ENCODE results near the gene HIVEP3.

The HIVEP3 gene

GRCh38 chr1:41476807-41477361, 441.8 kb downstream of the HIVEP3 start:
- H4K20me1 ChIP-seq (ENCODE audit: insufficient read depth), result no peaks in the 10 kb centered on the region
- no peak for TF ChIP-seq CTCF (conservative IDR thresholded peaks at IDR 0.05; ENCODE audit: low read depth, low read length)
- no peaks in the 10 kb centered on the region for H3K79me2 ChIP-seq (ENCODE audit: insufficient read depth, low read depth)
- no peak overlapping the region for H3K4me2 ChIP-seq
- H2AFZ ChIP-seq (ENCODE audit: low read depth), result no peak overlapping the region
- H3K9ac ChIP-seq, result no peak overlapping the region
- H3K27me3 ChIP-seq (ENCODE audit: insufficient read depth, low read depth), result no peaks in the 10 kb centered on the region
- H3K4me3 ChIP-seq (IDR thresholded peaks at IDR 0.05; ENCODE audit: insufficient read depth, low read depth, low read length), result no peak overlapping the region
- no peaks in the 10 kb centered on the region for H3K36me3 ChIP-seq (ENCODE audit: insufficient read depth)
- no peak overlapping the region for H3K27ac ChIP-seq
- H3K4me1 ChIP-seq (ENCODE audit: low read depth, poor library complexity, severe bottlenecking), result peaks cover 28% of the 10 kb centered on the region

GRCh38 chr1:41475859-41476567, 442.7 kb downstream of the HIVEP3 start:
- Histone ChIP-seq H3K79me2 (ENCODE audit: insufficient read depth, low read depth) (no peaks in the 10 kb centered on the region), H2AFZ (ENCODE audit: low read depth) (no peak overlapping the region), H3K4me1 (ENCODE audit: low read depth, poor library complexity, severe bottlenecking) (peaks cover 19% of the 10 kb centered on the region), H3K4me2 (no peak overlapping the region), H3K4me3 (IDR thresholded peaks at IDR 0.05; ENCODE audit: insufficient read depth, low read depth, low read length) (no peak overlapping the region), H3K27me3 (ENCODE audit: insufficient read depth, low read depth) (no peaks in the 10 kb centered on the region), H3K9ac (no peak overlapping the region), H4K20me1 (ENCODE audit: insufficient read depth) (no peaks in the 10 kb centered on the region), H3K36me3 (ENCODE audit: insufficient read depth) (no peaks in the 10 kb centered on the region), H3K27ac (no peak overlapping the region)
- no peak for TF ChIP-seq CTCF (conservative IDR thresholded peaks at IDR 0.05; ENCODE audit: low read depth, low read length)

- Histone ChIP-seq H3K79me2 (ENCODE audit: insufficient read depth, low read depth) (no peaks in the 10 kb centered on the region), H3K27ac (no peak overlapping the region), H3K4me3 (IDR thresholded peaks at IDR 0.05; ENCODE audit: insufficient read depth, low read depth, low read length) (no peak overlapping the region), H2AFZ (ENCODE audit: low read depth) (no peak overlapping the region), H3K27me3 (ENCODE audit: insufficient read depth, low read depth) (no peaks in the 10 kb centered on the region), H3K9ac (no peak overlapping the region), H3K4me2 (no peak overlapping the region), H4K20me1 (ENCODE audit: insufficient read depth) (no peaks in the 10 kb centered on the region), H3K36me3 (ENCODE audit: insufficient read depth) (no peaks in the 10 kb centered on the region), H3K4me1 (ENCODE audit: low read depth, poor library complexity, severe bottlenecking) (peaks cover 13% of the 10 kb centered on the region)
- no peak for TF ChIP-seq CTCF (conservative IDR thresholded peaks at IDR 0.05; ENCODE audit: low read depth, low read length)
Measured at GRCh38 chr1:41475346-41475745, 443.4 kb downstream of the HIVEP3 start.

GRCh38 chr1:41474490-41475271, 444.0 kb downstream of the HIVEP3 start:
- H3K9ac ChIP-seq, result no peak overlapping the region
- peaks cover 10% of the 10 kb centered on the region for H3K4me1 ChIP-seq (ENCODE audit: low read depth, poor library complexity, severe bottlenecking)
- no peaks in the 10 kb centered on the region for H3K36me3 ChIP-seq (ENCODE audit: insufficient read depth)
- no peak overlapping the region for H3K4me2 ChIP-seq
- H3K4me3 ChIP-seq (IDR thresholded peaks at IDR 0.05; ENCODE audit: insufficient read depth, low read depth, low read length), result no peak overlapping the region
- no peak for TF ChIP-seq CTCF (conservative IDR thresholded peaks at IDR 0.05; ENCODE audit: low read depth, low read length)
- no peaks in the 10 kb centered on the region for H3K27me3 ChIP-seq (ENCODE audit: insufficient read depth, low read depth)
- H2AFZ ChIP-seq (ENCODE audit: low read depth), result no peak overlapping the region
- H3K79me2 ChIP-seq (ENCODE audit: insufficient read depth, low read depth), result no peaks in the 10 kb centered on the region
- no peaks in the 10 kb centered on the region for H4K20me1 ChIP-seq (ENCODE audit: insufficient read depth)
- no peak overlapping the region for H3K27ac ChIP-seq

All from KMS-11 (cell line).